NCI-H1417 treated with DMSO at 0.1 percent for 48 hours (cell line): ENCODE data around the gene CDIPT.
"Not testable (repeated sequence)": the region's sequence is repeated elsewhere in the genome, so short reads cannot be mapped to it uniquely, and the experiment has no call there.

Experiments used
- DNase-seq: peaks from one replicate; lab custom pipeline; 2025; lab: John Stamatoyannopoulos, UW

Gene CDIPT

GRCh38 chr16:29858149-29858849, 4.7 kb downstream of the CDIPT start:
- DNase-seq, result no peak

GRCh38 chr16:29857133-29857760, 5.8 kb downstream of the CDIPT start:
- DNase-seq, result no peak

- no peak for DNase-seq
These were observed 8.4 kb downstream of the CDIPT start for GRCh38 chr16:29854520-29855100.

GRCh38 chr16:29852654-29853053, 10.4 kb downstream of the CDIPT start:
- no peak for DNase-seq

- no peak for DNase-seq
These were observed 12.0 kb downstream of the CDIPT start for GRCh38 chr16:29850998-29851397.

- no peak for DNase-seq
These were observed 13.5 kb downstream of the CDIPT start for GRCh38 chr16:29849505-29849904.

GRCh38 chr16:29848420-29849297, 14.4 kb downstream of the CDIPT start:
- no peak for DNase-seq

GRCh38 chr16:29845656-29846055, 17.4 kb downstream of the CDIPT start:
- no peak for DNase-seq

GRCh38 chr16:29844575-29845331, 18.3 kb downstream of the CDIPT start:
- DNase-seq, result no peak

GRCh38 chr16:29843931-29844330, 19.1 kb downstream of the CDIPT start:
- no peak for DNase-seq

GRCh38 chr16:29842732-29843346, 20.2 kb downstream of the CDIPT start:
- no peak for DNase-seq

- no peak for DNase-seq
These were observed 21.4 kb downstream of the CDIPT start for GRCh38 chr16:29841631-29842030.

- no peak for DNase-seq
These were observed 22.8 kb downstream of the CDIPT start for GRCh38 chr16:29840240-29840639.

GRCh38 chr16:29839822-29840221, 23.2 kb downstream of the CDIPT start:
- DNase-seq, result no peak

- no peak for DNase-seq
These were observed 25.2 kb downstream of the CDIPT start for GRCh38 chr16:29837841-29838240.

- no peak for DNase-seq
These were observed 26.4 kb downstream of the CDIPT start for GRCh38 chr16:29836623-29837022.

GRCh38 chr16:29835926-29836325, 27.1 kb downstream of the CDIPT start:
- no peak for DNase-seq

GRCh38 chr16:29834079-29834478, 28.9 kb downstream of the CDIPT start:
- no peak for DNase-seq

- DNase-seq, result not testable (repeated sequence)
These were observed 29.8 kb downstream of the CDIPT start for GRCh38 chr16:29833219-29833618.

- no peak for DNase-seq
These were observed 31.5 kb downstream of the CDIPT start for GRCh38 chr16:29831490-29831889.

- no peak for DNase-seq
These were observed 32.3 kb downstream of the CDIPT start for GRCh38 chr16:29830774-29831173.
